Naive thymus-derived CD8-positive, alpha-beta T cell (primary cell): ENCODE results near the gene SLC12A7. TPM values are rescaled to one million over a fixed set of nuclear protein-coding genes. Genes with fewer than 3 reads are reported as not detected.
"Not testable (repeated sequence)": the region's sequence is repeated elsewhere in the genome, so short reads cannot be mapped to it uniquely, and the experiment has no call there.

ENCODE experiments used
- ATAC-seq, 2 donors: fragments of 150-1000 bp; cut with Tn5 transposase in 1 of 2; sonication (Bioruptor Pico), chemical (Tn5 transposase) in 1 of 2; 1 replicate in 1 of 2; 2 replicates in 1 of 2; pipeline ENCODE4 v1.10.0; 2021; ENCODE audit warnings: mild to moderate bottlenecking in 2 of 2, moderate library complexity in 2 of 2
- POLR2A ChIA-PET: fragments of 350-600 bp; sonication (Branson Sonifier 250); formaldehyde crosslinking; loops from one replicate; lab custom pipeline; 2021; ENCODE audit warnings: antibody characterized with exemption; lab: Charles Lee
- DNase-seq, 10 donors: peaks; one replicate each; pipeline versions ENCODE4 v3.0.0 to v3.0.0-alpha.2; 2020 to 2022
- H3K27ac Mint-ChIP-seq, 10 donors: one replicate each; pipeline ENCODE4 v1.8.0; 2020 to 2022; ENCODE audit warnings: mild to moderate bottlenecking in 10 of 10, mixed read lengths in 10 of 10, moderate library complexity in 4 of 10, inconsistent platforms in 1 of 10
- H3K27me3 Mint-ChIP-seq, 5 donors: one replicate each; pipeline ENCODE4 v1.8.0; 2021 to 2022; ENCODE audit warnings: mixed read lengths in 5 of 5
- H3K36me3 Mint-ChIP-seq, 3 donors: one replicate each; pipeline ENCODE4 v1.8.0; 2020 to 2022; ENCODE audit warnings: mixed read lengths in 3 of 3, mild to moderate bottlenecking in 2 of 3, inconsistent platforms in 1 of 3
- H3K4me1 Mint-ChIP-seq, 4 donors: one replicate each; pipeline ENCODE4 v1.8.0; 2021 to 2022; ENCODE audit warnings: mixed read lengths in 4 of 4
- H3K4me3 Mint-ChIP-seq, 10 donors: one replicate each; pipeline ENCODE4 v1.8.0; 2020 to 2022; ENCODE audit warnings: mild to moderate bottlenecking in 10 of 10, mixed read lengths in 10 of 10, moderate library complexity in 6 of 10, inconsistent platforms in 1 of 10
- H3K9me3 Mint-ChIP-seq, 9 donors: one replicate each; pipeline ENCODE4 v1.8.0; 2020 to 2022; ENCODE audit warnings: mixed read lengths in 9 of 9, mild to moderate bottlenecking in 3 of 9, inconsistent platforms in 1 of 9, moderate library complexity in 1 of 9
- polyA plus RNA-seq, 3 donors: library from polyadenylated mRNA; unstranded; fragments of 300-500 nt; fragmentation: Illumina TruSeq; gene quantifications; one replicate each; pipeline ENCODE4 v1.2.3, GENCODE V29; 2021
- total RNA-seq, 8 experiments: library from RNA in 2 of 8; stranded (reverse) in 2 of 8; gene quantifications; one replicate each; pipeline ENCODE4 v1.2.3 and lab custom pipeline; 2021 to 2026

The SLC12A7 gene
- total RNA-seq (10 to 100 TPM; 60.0 to 68.3 TPM), polyA plus RNA-seq (10 to 100 TPM in 1 of 3 donors, 1 to 10 TPM in 2; 7.3 to 25.4 (median 8.5) TPM), total RNA-seq (lab: John Stamatoyannopoulos, UW) (27.8 to 116 (median 75.2) reads per million in 6 experiments)

DNA sequence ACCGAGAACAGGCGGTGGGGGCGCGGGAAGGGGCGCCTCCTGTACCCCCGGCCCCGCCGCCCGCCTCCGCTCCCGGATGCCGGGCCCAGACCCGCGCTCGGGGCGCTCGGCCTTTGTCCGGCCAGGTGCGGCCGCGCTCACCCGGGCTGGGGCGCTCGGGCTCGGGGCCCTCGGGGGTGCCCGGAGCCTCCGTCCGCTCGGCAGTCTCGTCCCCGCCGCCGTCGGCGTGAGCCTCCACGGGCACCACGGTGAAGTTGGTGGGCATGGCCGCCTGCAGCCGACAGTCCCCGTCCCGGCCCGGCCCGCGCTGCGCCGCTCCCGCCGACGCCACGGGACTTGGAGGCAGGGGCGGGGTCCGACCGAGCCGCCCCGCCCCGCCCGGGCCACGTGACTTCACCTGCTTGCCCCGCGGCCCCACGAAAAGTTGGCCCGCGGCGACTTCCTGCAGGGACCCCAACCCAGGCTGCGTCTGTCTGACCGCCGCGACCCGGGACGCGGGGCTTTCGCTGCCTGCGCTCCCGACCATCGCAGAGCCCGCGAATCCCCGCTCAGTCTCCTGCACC is at the start of gene SLC12A7:
TSS of gene SLC12A7 (minus strand) at position 337 of the 563 bp plus-strand sequence. CDS start at position 265, 72 bp downstream.
- peak; percentile 66 to 71 for ATAC-seq
- Mint-ChIP-seq H3K27me3 (no peaks in the 10 kb centered on the region), H3K9me3 (no peaks in the 10 kb centered on the region), H3K27ac (peak within 1 kb of the TSS; percentile 57 to 97 (median 92)), H3K4me3 (peak within 1 kb of the TSS; percentile 85 to 93 (median 89)), H3K4me1 (peaks cover 19 to 43% (median 36%) of the 10 kb centered on the region in 4 donors), H3K36me3 (peaks cover 0 to 2% (median 0%) of the 10 kb centered on the region in 3 donors)
- DNase-seq, result peak in 9 of 10 donors; percentile 38 to 70 (median 55)
- POLR2A ChIA-PET, result no interaction called here

DNA sequence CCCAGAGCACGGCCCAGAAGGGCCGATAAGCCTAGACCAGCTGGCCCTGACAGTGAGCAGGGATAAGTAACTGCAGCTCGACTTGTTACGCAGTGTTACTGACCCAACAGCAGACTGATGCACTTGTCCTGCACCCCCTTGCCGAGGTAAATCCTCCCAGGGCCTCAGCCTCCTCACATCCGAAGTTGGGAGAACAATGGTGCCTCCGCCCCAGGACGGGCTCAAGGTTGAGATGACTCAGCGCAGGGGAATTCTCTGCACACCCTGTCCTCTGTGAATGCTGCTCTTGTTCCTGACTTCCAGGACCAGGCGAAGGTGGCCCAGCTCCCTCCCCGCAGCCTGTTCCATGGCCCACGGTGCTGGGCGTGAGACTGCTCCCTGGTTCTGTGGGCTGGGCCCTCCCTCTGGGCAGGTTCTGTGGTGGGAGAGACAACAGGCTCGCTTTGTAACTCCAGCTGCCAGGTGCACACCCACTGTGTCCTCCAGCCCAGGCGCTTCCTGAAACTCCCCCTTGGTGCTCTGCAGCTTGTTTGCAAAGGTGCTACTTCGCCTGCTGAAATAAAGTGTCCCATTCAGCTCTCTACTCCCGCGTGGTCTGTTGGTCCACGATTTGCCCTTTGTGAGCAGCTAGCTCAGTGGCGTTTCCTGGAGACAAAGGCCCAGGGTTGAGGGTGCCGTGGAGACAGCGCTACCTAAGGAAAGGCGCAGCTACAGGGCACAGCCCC is 49.4 kb upstream of the SLC12A7 start:
- Mint-ChIP-seq H3K4me1 (peaks cover 0 to 7% (median 2%) of the 10 kb centered on the region in 4 donors), H3K36me3 (peaks cover 0 to 8% (median 4%) of the 10 kb centered on the region in 3 donors), H3K27ac (no peak overlapping the region), H3K9me3 (peaks cover 0 to 12% (median 4%) of the 10 kb centered on the region in 9 donors), H3K27me3 (peaks cover 13 to 48% (median 42%) of the 10 kb centered on the region in 5 donors), H3K4me3 (no peak overlapping the region)
- POLR2A ChIA-PET, result interaction anchor here (1.3 to 3.3 kb wide), 2 partner anchors 9 to 12 kb away, joined by 4 to 15 read pairs; no protein-coding TSS in a partner anchor
- ATAC-seq (no peak), DNase-seq (no peak)

DNA sequence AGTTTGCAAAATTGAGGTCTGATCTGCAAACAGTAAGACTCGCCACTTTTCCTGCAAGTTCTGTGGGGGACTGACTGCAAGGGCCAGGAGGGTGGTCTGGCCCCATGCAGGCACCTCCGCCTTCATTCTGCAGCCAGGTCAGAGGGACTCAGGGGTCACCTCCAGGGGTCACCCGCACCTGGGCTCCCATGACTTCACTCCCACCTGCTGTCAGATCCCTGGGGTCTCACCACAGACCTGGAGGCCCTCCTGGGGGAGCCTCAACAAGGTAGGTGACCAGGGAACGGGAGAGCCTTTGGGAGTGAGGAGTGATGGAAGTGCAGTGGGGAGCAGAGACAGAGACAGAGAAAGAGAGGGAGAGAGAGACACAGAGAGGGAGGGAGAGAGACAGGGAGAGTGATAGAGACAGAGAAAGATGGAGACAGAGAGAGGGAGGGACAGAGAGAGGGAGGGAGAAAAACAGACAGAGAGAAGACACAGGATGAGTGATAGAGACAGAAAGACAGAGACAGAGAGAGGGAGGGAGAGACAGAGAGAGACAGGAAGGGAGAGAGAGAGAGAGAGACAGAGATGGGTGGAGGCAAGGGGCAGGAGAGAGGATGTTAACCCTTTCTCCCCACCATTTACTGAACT is 48.0 kb upstream of the SLC12A7 start:
- H3K4me1 Mint-ChIP-seq, result peaks cover 0 to 7% (median 2%) of the 10 kb centered on the region in 4 donors
- peaks cover 0 to 8% (median 4%) of the 10 kb centered on the region in 3 donors for H3K36me3 Mint-ChIP-seq
- H3K9me3 Mint-ChIP-seq, result peaks cover 0 to 12% (median 4%) of the 10 kb centered on the region in 9 donors
- ATAC-seq (no peak), DNase-seq (no peak)
- no peak overlapping the region for H3K4me3 Mint-ChIP-seq
- peak overlapping the region in 1 of 10 donors; percentile 32 for H3K27ac Mint-ChIP-seq
- POLR2A ChIA-PET, result no interaction called here
- H3K27me3 Mint-ChIP-seq, result peaks cover 12 to 43% (median 36%) of the 10 kb centered on the region in 5 donors

DNA sequence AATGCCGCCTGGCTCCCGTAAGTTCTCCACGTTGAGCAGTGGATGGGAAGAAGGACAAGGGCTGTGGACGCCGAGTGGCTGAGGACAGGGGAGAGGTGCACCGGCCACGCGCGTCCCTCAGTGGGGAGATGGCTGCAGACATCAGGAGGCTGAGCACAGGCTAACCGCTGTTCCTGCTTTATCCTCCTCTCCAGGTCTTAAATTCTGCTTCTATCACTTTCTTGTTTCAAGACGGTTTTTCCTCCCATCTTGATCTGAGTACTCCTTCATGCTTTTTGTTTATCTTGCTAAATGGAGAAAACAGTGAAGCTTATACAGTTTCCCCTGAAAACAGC is 47.4 kb upstream of the SLC12A7 start:
- POLR2A ChIA-PET, result interaction anchor here (1.2 kb wide), 1 partner anchor 9 kb away, joined by 4 read pairs; no protein-coding TSS in a partner anchor
- ATAC-seq (no peak), DNase-seq (no peak)
- Mint-ChIP-seq H3K4me1 (peaks cover 3 to 8% (median 5%) of the 10 kb centered on the region in 4 donors), H3K4me3 (no peak overlapping the region), H3K27ac (no peak overlapping the region), H3K27me3 (peaks cover 15 to 46% (median 32%) of the 10 kb centered on the region in 5 donors), H3K36me3 (peaks cover 0 to 8% (median 4%) of the 10 kb centered on the region in 3 donors), H3K9me3 (peaks cover 0 to 12% (median 4%) of the 10 kb centered on the region in 9 donors)

DNA sequence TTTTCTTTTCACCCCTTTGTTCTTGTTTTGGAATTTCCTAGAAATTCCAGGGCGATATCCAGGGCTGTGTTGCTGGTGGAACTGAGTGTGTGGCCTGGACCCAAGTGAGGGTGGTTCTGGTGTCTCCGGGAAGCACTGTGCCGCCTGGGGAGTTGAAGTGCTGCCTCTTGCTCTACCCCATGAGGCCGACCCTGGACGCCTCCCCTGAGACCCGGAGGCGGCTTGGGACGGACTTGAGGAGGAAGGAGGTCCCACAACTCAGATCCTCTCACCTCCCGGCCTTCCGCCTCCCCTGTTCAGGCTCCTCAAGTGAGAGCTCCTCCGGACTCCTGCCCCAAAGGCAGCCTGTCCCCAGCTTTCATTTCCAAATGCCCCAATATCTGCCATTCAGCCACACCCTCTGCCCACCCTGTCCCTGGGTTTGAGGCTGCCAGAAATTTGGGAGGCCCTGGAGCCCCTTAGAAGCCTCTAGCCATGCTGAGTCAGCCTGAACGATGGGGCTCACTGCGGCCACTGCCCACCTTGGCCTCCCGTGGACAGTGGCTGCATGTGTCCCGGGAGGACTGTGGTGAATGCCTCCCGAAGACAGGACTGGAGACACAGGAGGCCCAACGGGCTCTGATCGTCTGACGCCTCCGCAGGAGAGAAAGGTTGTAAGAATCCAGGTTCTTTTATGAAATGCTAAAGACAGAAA is 46.9 kb upstream of the SLC12A7 start:
- H3K27me3 Mint-ChIP-seq, result peaks cover 20 to 51% (median 35%) of the 10 kb centered on the region in 5 donors
- no peak for DNase-seq
- ATAC-seq, result no peak
- peak overlapping the region in 1 of 10 donors; percentile 34 for H3K27ac Mint-ChIP-seq
- POLR2A ChIA-PET, result interaction anchor here (1.2 kb wide), 1 partner anchor 9 kb away, joined by 4 read pairs; no protein-coding TSS in a partner anchor
- H3K4me3 Mint-ChIP-seq, result no peak overlapping the region
- peaks cover 8 to 11% (median 10%) of the 10 kb centered on the region in 4 donors for H3K4me1 Mint-ChIP-seq
- H3K9me3 Mint-ChIP-seq, result peaks cover 0 to 12% (median 4%) of the 10 kb centered on the region in 9 donors
- H3K36me3 Mint-ChIP-seq, result peaks cover 0 to 8% (median 4%) of the 10 kb centered on the region in 3 donors

DNA sequence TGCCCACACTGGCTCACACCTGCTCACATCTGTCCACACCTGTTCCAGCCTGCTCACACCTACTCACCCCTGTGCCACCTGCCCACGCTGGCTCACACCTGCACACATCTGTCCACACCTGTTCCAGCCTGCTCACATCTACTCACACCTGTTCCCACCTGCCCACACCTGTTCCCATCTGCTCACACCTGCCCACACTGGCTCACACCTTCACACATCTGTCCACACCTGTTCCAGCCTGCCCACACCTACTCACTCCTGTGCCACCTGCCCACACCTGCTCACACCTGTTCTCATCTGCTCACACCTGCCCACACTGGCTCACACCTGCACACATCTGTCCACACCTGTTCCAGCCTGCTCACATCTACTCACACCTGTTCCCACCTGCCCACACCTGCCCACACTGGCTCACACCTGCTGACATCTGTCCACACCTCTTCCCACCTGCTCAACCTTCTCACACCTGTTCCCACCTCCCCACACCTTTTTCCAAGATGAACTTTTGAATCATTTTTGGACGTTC is 45.7 kb upstream of the SLC12A7 start:
- H3K36me3 Mint-ChIP-seq, POLR2A ChIA-PET, DNase-seq, ATAC-seq: not testable (repeated sequence)
- Mint-ChIP-seq H3K4me3 (peak overlapping the region in 7 of 10 donors; percentile 26 to 75 (median 54)), H3K4me1 (peaks cover 12 to 23% (median 20%) of the 10 kb centered on the region in 4 donors), H3K27me3 (peaks cover 21 to 54% (median 36%) of the 10 kb centered on the region in 5 donors), H3K27ac (peak overlapping the region in 3 of 10 donors; percentile 31 to 91 (median 40)), H3K9me3 (peaks cover 0 to 12% (median 4%) of the 10 kb centered on the region in 9 donors)

DNA sequence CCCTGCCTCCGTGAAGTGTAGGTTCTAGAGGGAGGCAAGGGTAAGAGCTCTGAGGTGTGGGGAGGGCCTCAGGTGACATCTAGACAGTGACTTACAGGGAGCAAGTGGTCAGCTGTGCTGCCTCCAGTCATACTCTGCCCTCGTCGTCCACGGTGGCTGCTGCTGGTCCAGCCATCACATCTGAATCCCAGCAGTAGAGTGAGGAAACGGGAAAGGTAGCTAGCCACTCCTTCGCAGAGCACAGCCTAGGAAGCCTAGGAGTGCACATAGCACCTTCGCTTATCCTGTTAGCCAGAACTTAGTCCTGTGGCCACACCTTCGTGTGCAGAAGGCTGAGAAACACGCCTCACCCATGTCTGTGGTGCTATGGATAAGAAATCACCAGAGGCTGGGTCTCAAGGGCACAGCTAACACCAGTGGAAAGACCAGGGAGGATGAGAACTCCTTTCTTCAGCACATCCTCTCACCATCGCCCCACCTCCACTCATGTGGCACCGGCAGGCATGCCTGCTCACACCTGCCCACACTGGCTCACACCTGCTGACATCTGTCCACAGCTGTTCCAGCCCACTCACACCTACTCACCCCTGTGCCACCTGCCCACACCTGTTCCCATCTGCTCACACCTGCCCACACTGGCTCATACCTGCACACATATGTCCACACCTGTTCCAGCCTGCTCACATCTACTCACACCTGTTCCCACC is 45.0 kb upstream of the SLC12A7 start:
- Mint-ChIP-seq H3K27me3 (peaks cover 21 to 54% (median 36%) of the 10 kb centered on the region in 5 donors), H3K27ac (peak overlapping the region in 1 of 10 donors; percentile 34), H3K4me3 (peak overlapping the region in 9 of 10 donors; percentile 19 to 75 (median 42)), H3K9me3 (peaks cover 0 to 12% (median 4%) of the 10 kb centered on the region in 9 donors), H3K4me1 (peaks cover 17 to 29% (median 27%) of the 10 kb centered on the region in 4 donors), H3K36me3 (peaks cover 0 to 8% (median 4%) of the 10 kb centered on the region in 3 donors)
- POLR2A ChIA-PET, result no interaction called here
- DNase-seq (no peak), ATAC-seq (no peak)

DNA sequence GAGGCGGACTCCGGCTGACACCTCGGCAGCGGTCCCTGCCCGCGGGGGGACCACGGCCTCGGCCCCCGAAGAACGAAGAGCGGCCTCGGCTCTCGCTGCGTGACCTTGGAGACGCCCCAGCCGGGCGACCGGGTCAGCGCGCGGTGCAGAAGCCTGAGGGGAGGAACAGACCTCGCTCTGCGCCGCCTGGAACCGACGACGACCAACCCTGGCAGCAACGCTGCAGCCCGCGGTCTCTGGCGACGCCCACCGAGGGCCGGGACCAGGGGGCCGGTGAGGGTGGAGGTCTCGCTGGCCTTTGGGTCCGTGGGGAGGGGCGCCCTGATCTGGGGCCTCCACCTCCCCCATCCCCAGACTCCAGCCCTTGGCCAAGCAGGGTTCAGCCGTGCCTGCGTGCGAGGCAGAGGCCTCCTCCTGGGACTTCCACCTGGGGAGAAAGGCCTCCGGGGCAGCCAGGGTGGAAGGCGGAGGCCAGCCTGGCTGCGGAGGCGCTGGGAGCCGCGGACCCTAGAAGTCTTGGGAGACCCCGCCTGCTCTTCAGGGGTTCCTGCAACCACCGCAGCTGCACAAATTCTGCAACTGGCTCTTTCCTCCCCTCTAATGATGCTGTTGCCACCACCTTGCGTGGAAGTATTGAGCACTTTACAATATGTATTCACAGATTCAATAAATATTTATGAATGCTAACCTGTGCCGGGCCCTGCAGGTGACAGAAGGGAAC is 44.3 kb upstream of the SLC12A7 start:
- ATAC-seq (peak in 1 of 2 donors; percentile 5), DNase-seq (no peak)
- H3K4me1 Mint-ChIP-seq, result peaks cover 17 to 33% (median 29%) of the 10 kb centered on the region in 4 donors
- H3K27me3 Mint-ChIP-seq, result peaks cover 21 to 54% (median 36%) of the 10 kb centered on the region in 5 donors
- peaks cover 0 to 12% (median 4%) of the 10 kb centered on the region in 9 donors for H3K9me3 Mint-ChIP-seq
- peak overlapping the region in 7 of 10 donors; percentile 15 to 39 (median 29) for H3K4me3 Mint-ChIP-seq
- no peak overlapping the region for H3K27ac Mint-ChIP-seq
- peaks cover 0 to 8% (median 4%) of the 10 kb centered on the region in 3 donors for H3K36me3 Mint-ChIP-seq
- POLR2A ChIA-PET, result no interaction called here

DNA sequence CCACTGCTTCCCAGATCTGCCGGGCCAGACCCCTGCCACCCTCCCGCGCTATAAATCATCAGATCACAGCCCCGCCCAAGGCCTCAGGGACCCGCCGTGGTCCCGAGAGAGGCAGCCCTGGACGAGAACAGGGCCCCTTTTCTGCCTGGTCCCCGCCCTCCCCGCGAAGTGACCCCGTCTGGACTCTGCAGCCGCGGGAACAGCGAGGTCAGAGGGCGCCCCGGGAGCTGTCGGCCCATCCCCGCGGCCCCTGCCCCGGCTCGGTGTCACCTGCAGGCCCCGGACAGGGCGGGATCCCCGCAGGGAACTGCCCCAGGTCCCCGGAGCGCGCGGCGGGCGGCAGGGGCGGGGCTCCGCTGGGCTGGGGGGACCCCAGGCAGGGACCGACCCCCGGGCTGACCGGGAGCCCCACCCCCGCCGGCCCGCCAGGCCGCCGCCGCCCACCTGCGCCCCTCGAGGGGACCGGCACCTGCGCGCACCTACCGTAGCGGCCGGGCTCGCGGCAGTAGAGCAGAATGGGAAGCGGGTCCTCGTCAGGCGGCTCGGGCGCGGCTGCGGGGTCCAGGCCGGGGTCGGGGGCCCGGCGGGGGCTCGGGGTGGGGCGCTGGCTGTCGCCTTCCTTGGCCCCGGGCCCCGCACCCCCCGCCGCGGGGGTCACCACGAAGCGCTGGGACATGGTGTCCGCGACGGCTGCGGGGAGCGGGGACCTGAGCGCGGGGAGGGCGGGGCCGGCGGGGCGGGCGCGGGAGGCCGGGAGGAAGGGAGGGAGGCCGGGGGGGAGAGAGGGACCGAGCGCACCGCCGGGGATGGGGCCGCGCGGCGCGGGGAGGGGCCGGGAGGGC is 43.5 kb upstream of the SLC12A7 start:
- DNase-seq (peak in 1 of 10 donors; percentile 60), ATAC-seq (peak in 1 of 2 donors; percentile 28)
- Mint-ChIP-seq H3K9me3 (peaks cover 0 to 12% (median 4%) of the 10 kb centered on the region in 9 donors), H3K27me3 (peaks cover 21 to 53% (median 36%) of the 10 kb centered on the region in 5 donors), H3K36me3 (peaks cover 0 to 8% (median 4%) of the 10 kb centered on the region in 3 donors), H3K4me3 (peak overlapping the region in 4 of 10 donors; percentile 25 to 70 (median 36)), H3K4me1 (peaks cover 17 to 36% (median 32%) of the 10 kb centered on the region in 4 donors), H3K27ac (no peak overlapping the region)
- POLR2A ChIA-PET, result no interaction called here

DNA sequence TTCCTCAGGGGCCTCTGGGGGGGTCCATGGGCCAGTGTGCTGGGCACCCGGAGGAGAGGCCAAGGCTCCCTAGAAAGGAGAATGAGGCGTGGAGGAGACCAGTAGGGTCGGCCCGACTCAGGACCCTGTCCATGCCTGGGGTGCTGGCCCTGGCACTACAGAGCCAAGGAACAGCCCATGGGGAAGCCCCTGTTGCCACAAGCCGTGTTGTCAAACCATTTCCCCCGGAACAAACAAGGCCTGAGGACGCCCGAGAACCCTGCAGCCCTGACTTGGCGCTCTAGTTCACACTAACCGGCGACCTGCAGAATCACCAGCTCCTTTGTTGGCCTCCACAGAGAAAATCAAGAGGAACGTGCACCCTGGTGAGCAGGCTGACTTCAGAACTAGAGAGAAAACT is 41.6 kb upstream of the SLC12A7 start:
- POLR2A ChIA-PET, result interaction anchor here (1.0 to 4.1 kb wide), 3 partner anchors 9 to 20 kb away, joined by 3 to 15 read pairs (median 8); no protein-coding TSS in a partner anchor

More for the DNA sequence above, 41.6 kb upstream of the SLC12A7 start:
- peak in 2 of 10 donors; percentile 24 to 33 for DNase-seq
- Mint-ChIP-seq H3K27ac (peak overlapping the region in 4 of 10 donors; percentile 17 to 90 (median 77)), H3K9me3 (peaks cover 0 to 12% (median 4%) of the 10 kb centered on the region in 9 donors), H3K36me3 (peaks cover 0 to 8% (median 4%) of the 10 kb centered on the region in 3 donors), H3K27me3 (peaks cover 18 to 33% (median 25%) of the 10 kb centered on the region in 5 donors), H3K4me1 (peaks cover 16 to 45% (median 34%) of the 10 kb centered on the region in 4 donors), H3K4me3 (peak overlapping the region in 9 of 10 donors; percentile 3 to 69 (median 49))
- peak; percentile 43 to 48 for ATAC-seq
